D721Med (cell line): ENCODE measurements around the gene GPR87.

Source experiments
- DNase-seq: peaks from one replicate; pipeline ENCODE4 v3.0.0; 2011; ENCODE audit warnings: low spot score; ENCODE audit not compliant: insufficient read length
- FAIRE-seq: peaks from 2 replicates; lab custom pipeline; 2011; peaks lifted over from hg19 to GRCh38; lab: Jason Lieb, UNC
- TF ChIP-seq, protein P1 (sequence below): IDR thresholded peaks from 2 replicates; pipeline ENCODE4 v1.5.1; 2012; ENCODE audit warnings: mild to moderate bottlenecking, control low read depth; ENCODE audit not compliant: insufficient read depth; ENCODE audit errors: missing control alignments

The GPR87 gene

DNA sequence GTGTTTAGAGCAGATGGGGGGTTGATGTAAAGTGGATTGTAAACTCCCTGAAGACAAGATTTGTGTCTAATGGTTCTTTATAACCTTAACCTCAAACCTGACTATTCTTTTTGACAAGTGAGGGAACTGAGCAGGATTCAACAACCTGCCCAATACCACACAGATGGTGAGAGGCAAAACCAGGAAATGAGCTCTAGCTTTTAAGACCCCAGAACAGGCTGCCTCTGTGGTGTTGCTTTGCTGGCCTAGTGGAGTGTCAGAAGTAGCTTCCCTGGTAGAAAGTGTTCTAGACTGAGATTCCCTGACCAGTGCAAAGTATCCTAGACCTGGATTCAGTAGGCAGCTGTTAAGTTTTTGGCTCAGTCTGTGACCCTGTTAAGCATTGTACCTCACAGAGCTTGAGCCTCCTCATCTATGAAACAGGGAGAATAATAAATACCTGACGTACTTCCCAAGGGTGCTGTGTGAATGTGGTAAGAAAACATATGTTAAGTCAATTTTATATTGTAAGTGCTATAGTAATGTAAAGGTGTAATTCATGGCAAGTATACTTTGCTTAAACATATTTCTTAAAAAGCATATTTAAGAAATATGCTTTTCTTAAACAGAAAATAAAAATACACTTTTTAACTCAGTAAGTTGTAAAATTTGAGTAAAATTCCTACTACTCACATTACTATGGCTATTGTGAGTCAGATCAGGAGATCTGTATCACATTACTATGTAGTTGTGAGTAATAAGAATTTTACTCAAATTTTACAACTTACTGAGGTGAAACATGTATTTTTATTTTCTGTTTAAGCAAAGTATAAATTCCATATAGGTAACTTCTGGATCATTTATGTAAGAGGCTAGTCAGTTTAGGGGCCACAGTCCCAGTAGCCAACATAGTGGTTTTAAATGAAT is 8.8 kb downstream of the GPR87 start:
- no peak for FAIRE-seq
- no peak for DNase-seq
- TF ChIP-seq, protein P1, sequence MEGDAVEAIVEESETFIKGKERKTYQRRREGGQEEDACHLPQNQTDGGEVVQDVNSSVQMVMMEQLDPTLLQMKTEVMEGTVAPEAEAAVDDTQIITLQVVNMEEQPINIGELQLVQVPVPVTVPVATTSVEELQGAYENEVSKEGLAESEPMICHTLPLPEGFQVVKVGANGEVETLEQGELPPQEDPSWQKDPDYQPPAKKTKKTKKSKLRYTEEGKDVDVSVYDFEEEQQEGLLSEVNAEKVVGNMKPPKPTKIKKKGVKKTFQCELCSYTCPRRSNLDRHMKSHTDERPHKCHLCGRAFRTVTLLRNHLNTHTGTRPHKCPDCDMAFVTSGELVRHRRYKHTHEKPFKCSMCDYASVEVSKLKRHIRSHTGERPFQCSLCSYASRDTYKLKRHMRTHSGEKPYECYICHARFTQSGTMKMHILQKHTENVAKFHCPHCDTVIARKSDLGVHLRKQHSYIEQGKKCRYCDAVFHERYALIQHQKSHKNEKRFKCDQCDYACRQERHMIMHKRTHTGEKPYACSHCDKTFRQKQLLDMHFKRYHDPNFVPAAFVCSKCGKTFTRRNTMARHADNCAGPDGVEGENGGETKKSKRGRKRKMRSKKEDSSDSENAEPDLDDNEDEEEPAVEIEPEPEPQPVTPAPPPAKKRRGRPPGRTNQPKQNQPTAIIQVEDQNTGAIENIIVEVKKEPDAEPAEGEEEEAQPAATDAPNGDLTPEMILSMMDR = no peak

DNA sequence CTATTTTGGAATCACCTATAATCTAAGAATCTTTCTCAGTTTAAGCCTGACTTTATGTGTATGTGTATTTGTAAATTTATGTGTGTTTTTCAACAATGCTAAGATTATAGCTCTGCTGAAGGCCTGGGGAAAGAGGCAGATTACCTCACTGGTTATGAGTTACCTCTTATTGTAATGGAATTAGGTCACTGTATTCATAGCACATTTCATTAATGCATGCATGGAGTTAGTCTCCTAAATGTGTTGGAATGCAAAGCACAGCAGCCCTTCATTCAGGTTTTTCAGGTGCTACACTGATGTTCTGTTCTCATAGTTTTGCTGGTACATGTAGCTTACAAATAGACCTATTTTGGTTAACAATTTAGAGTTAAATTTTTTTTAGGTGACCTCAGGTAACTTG is 9.5 kb downstream of the GPR87 start:
- FAIRE-seq (no peak), DNase-seq (no peak)
- TF ChIP-seq, protein P1 = no peak

DNA sequence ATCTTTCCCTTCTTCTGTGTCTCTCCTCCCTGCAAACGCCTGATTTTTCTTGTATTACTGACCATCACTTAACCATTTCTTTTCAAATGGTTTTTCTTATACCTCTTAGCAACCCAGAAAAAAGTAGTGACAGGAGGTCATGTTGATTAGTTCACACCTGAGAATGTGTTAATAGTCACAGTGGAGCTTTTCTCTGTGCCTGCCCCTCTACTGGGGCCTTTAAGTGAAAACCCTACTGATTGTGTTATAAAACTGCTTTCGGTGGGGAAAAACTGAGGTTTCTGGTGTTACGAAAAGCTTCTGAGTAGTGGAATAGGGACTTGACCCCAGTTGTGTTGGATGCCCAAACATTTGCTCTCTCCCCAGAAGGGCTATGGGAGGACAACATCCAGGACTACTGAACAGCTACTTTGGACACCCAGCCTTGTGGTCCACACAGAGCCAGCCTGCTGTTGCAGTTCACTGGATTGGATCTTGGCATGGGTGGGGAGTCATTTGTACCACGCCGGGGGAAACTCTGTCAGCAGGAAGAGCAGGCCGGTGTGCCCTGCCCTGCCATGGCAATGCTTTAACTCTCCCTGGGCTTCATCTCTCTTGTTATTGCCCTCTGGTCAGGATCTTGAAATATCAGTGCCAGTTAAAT is 10.3 kb downstream of the GPR87 start:
- FAIRE-seq (no peak), DNase-seq (no peak)
- TF ChIP-seq, protein P1 = no peak

DNA sequence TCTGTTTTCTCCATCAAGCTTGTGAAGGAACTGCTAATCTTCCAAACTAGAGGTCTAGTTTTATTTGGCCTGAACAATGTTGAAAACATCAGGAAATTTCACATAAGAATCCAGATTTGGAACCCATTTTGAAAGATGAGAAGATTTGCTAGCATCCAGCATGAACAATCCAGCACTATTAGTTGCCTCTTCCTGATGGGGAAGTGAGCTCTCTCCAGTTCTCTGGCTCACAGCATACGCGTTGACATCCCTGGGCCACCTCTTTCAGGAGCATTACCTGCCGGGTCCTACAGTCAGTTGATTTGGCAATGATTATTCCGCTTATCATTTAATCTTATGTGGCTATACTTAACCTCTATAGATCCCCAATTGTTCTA is 10.9 kb downstream of the GPR87 start:
- no peak for DNase-seq
- TF ChIP-seq, protein P1 = no peak
- no peak for FAIRE-seq

DNA sequence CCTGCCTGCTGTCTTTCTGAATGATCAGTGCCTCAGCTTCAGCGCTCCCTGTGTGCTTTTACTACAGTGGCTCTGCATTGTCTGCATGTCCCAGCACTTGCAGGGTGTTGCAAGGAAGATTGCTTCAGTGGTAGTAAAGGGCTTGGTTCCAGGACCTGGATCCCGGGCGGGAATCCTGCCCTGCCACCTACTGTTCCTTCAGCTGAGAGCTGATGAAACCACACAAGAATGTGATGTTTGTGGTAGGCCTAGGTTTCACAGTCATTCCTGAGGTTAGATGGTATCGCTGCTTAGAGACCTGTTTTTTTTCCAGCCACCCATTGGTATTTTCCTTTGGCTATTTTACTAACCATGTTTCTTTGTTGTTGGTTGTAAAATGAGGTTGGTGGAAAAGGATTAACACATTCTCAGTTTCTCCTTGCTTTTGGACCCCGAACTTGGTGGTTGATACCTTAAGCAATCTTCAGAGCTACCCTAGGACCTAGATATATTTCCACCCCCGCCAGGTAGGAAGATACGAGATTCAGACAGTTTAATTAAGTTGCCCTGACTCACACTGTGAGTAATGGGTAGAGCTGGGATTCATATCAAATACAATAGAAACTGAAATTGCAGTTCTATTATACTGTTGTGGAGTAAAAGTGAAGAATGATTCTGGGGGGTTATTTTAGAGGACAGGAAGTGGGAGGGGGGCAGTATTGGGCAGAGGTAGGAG is 11.4 kb downstream of the GPR87 start:
- DNase-seq (no peak), FAIRE-seq (no peak)
- TF ChIP-seq, protein P1 = no peak

DNA sequence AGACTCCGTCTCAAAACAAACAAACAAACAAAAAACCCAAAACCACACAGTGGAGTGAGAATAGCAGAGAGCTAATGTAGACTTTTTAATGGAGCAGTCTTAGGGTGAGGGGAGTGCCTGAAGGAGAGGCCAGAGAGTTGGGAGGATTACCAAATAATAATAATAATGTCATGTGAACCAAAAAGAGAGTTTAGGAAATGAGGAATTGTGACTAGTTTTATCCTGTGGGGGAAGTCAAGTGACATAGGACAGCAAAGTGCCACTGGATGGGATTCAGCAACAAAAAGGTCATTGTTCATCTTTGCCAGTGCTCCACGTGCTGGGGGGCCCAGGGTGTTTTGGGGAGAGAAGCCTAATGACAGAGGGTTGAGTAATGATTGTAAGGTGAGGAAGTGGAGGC is 12.9 kb downstream of the GPR87 start:
- DNase-seq = no peak
- TF ChIP-seq, protein P1 = no peak
- no peak for FAIRE-seq
